ENCODE results near the gene SLC9A4.

GRCh38 chr2:102551329-102552096 is 78.5 kb downstream of the SLC9A4 start:
- TF ChIP-seq CTCF (IDR thresholded peaks at IDR 0.05) (no peak), POLR2A (IDR thresholded peaks at IDR 0.05) (no peak)
